Measurements from ENCODE around the gene FAM3B.

The FAM3B gene

DNA sequence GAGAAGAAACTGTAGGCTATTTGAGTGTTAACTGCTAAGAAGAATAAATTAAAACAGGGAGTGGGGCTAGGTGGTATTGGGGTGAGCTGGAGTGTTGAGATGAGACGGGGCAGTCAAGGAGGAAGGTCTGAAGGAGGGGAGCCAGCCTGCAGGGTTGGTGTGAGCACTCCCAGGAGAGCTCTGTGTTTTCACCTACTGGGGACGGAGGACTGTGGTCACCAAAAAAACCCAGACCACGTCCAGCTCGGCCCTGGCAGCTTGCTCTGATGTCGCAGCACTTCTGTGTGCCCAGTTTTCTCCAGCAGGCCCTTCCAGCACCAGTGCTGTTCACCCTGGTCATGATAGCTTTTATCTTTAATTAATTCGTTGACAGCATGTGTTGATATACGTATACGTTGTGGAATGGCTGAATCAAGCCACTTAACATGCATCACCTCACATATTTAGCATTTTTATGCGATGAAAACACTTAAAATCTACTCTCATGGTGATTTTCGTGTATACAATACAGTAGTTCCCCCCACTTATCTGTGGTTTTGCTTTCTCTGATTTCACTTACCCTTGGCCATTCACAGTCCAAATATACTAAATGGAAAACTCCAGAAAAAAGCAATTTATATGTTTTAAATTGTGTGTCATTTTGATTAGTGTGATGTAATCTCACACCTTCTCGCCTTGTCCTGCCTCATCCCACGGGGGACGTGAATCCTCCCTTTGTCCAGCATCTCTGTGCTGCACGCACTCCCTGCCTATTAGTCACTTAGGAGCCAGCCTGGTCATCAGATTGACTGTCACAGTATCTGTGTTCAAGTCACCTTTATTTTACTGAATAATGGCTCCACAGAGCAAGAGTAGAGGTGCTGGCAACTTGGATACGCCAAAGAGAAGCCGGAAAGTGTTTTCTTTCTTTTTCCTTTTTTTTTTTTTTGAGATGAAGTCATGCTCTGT, 12.3 kb downstream of the FAM3B start:
- Histone ChIP-seq H3K9me3 (ENCODE audit: control insufficient read depth, low read length) (peaks cover 3% of the 10 kb centered on the region), H3K27ac (ENCODE audit: insufficient read depth, low read depth, low read length, poor library complexity, severe bottlenecking) (no peak overlapping the region), H3K4me1 (ENCODE audit: control insufficient read depth, insufficient read depth, low read length) (no peaks in the 10 kb centered on the region), H3K36me3 (ENCODE audit: control insufficient read depth, insufficient read depth, low read length) (no peaks in the 10 kb centered on the region), H3K27me3 (ENCODE audit: control insufficient read depth, insufficient read depth, low read length, poor library complexity, severe bottlenecking) (no peaks in the 10 kb centered on the region), H3K4me3 (ENCODE audit: insufficient read depth, low read depth, low read length) (no peak overlapping the region)
- WGBS, 2 experiments: 93% methylated on average over 16 of the region's 16 CpGs

DNA sequence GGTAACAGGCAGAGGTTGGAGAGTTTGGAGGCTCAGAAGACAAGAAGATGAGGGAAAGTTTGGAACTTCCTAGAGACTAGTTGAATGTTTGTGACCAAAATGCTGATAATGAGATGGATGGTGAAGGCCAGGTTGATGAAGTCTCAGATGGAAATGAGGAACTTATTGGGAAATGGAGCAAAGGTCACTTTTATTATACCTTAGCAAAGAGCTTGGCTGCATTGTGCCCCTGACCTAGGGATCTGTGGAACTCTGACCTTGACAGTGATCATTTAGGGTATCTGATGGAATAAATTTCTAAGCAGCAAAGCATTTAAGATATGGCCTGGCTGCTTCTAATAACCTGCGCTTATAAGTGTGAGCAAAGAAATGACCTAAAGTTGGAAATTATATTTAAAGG, 17.2 kb downstream of the FAM3B start:
- Histone ChIP-seq H3K36me3 (ENCODE audit: control insufficient read depth, insufficient read depth, low read length) (no peaks in the 10 kb centered on the region), H3K4me1 (ENCODE audit: control insufficient read depth, insufficient read depth, low read length) (no peaks in the 10 kb centered on the region), H3K27me3 (ENCODE audit: control insufficient read depth, insufficient read depth, low read length, poor library complexity, severe bottlenecking) (no peaks in the 10 kb centered on the region), H3K27ac (ENCODE audit: insufficient read depth, low read depth, low read length, poor library complexity, severe bottlenecking) (no peak overlapping the region), H3K9me3 (ENCODE audit: control insufficient read depth, low read length) (peaks cover 3% of the 10 kb centered on the region), H3K4me3 (ENCODE audit: insufficient read depth, low read depth, low read length) (no peak overlapping the region)
- WGBS, 2 experiments: 95 to 96% methylated on average over 1 of the region's 1 CpG

DNA sequence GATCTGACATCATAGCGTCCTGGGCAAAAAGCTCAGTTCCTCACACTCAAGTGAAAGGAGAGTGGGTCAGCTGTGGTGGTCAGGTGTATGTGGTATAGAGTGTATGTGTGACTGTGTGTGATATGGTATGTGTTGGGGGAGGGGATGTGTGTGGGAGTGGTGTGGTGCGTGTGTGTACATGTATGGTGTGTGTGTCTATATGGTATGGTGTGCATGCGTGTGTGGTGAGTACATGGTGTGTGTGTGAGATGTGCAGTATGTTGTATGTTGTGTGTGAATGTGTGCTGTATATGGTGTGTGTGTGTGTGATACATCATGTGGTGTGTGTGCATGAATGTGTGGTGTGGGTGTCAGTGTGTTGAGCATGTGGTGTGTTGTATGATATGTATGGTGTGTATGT, 20.9 kb downstream of the FAM3B start:
- H3K4me1 ChIP-seq (ENCODE audit: control insufficient read depth, insufficient read depth, low read length): no peaks in the 10 kb centered on the region
- H3K27me3 ChIP-seq (ENCODE audit: control insufficient read depth, insufficient read depth, low read length, poor library complexity, severe bottlenecking): no peaks in the 10 kb centered on the region
- H3K9me3 ChIP-seq (ENCODE audit: control insufficient read depth, low read length): peaks cover 6% of the 10 kb centered on the region
- 94 to 95% methylated on average over 3 of the region's 3 CpGs for WGBS, 2 experiments
- no peaks in the 10 kb centered on the region for H3K36me3 ChIP-seq (ENCODE audit: control insufficient read depth, insufficient read depth, low read length)
- no peak overlapping the region for H3K27ac ChIP-seq (ENCODE audit: insufficient read depth, low read depth, low read length, poor library complexity, severe bottlenecking)
- H3K4me3 ChIP-seq (ENCODE audit: insufficient read depth, low read depth, low read length): no peak overlapping the region

DNA sequence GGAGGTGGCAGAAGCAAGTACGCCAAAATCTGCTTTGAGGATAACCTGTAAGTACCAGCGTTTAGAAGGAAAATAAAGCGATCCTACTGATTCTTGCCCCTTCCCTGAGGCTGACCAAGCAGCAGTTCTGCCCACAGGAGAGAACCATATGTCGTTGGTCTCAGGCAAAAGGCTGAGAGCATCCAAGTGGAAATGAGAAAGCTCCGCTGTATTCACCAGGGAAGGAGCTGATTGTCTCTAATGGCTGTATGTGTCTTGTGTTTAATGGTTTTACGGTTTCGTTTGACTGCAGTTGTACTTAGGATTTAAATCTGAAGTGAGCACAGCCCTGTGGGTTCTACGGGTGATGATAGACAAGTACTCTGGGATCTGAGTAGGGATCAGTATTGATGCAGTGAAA, 21.9 kb downstream of the FAM3B start:
- no peaks in the 10 kb centered on the region for H3K4me1 ChIP-seq (ENCODE audit: control insufficient read depth, insufficient read depth, low read length)
- WGBS, 2 experiments: 91 to 92% methylated on average over 8 of the region's 8 CpGs
- no peaks in the 10 kb centered on the region for H3K27me3 ChIP-seq (ENCODE audit: control insufficient read depth, insufficient read depth, low read length, poor library complexity, severe bottlenecking)
- H3K9me3 ChIP-seq (ENCODE audit: control insufficient read depth, low read length): peaks cover 5% of the 10 kb centered on the region
- no peak overlapping the region for H3K4me3 ChIP-seq (ENCODE audit: insufficient read depth, low read depth, low read length)
- H3K27ac ChIP-seq (ENCODE audit: insufficient read depth, low read depth, low read length, poor library complexity, severe bottlenecking): no peak overlapping the region
- H3K36me3 ChIP-seq (ENCODE audit: control insufficient read depth, insufficient read depth, low read length): no peaks in the 10 kb centered on the region

DNA sequence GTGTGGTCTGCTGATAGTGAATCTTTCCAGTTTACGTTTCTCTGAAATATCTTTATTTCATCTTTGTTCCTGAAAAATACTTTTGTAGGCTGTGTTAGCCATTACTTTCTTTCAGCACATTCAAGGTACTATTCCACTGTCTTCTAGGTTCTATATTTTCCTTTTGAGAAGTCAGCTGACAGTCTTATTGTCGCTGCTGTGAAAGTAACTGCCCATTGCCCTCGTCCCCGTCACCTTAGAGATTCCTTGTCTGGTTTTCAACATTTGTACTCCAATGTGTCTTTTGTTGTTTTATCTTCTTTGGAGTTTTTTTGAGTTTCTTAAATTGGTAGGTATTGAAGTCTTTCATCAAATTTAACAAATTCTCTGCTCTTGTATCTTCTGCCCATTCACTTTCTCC, 25.4 kb downstream of the FAM3B start:
- no peaks in the 10 kb centered on the region for H3K36me3 ChIP-seq (ENCODE audit: control insufficient read depth, insufficient read depth, low read length)
- peaks cover 2% of the 10 kb centered on the region for H3K9me3 ChIP-seq (ENCODE audit: control insufficient read depth, low read length)
- no peaks in the 10 kb centered on the region for H3K27me3 ChIP-seq (ENCODE audit: control insufficient read depth, insufficient read depth, low read length, poor library complexity, severe bottlenecking)
- H3K4me3 ChIP-seq (ENCODE audit: insufficient read depth, low read depth, low read length): no peak overlapping the region
- no peak overlapping the region for H3K27ac ChIP-seq (ENCODE audit: insufficient read depth, low read depth, low read length, poor library complexity, severe bottlenecking)
- WGBS, 2 experiments: 90 to 95% methylated on average over 4 of the region's 4 CpGs
- no peaks in the 10 kb centered on the region for H3K4me1 ChIP-seq (ENCODE audit: control insufficient read depth, insufficient read depth, low read length)

GRCh38 chr21:41344146-41344545, 27.5 kb downstream of the FAM3B start:
- Histone ChIP-seq H3K27me3 (ENCODE audit: control insufficient read depth, insufficient read depth, low read length, poor library complexity, severe bottlenecking) (no peaks in the 10 kb centered on the region), H3K27ac (ENCODE audit: insufficient read depth, low read depth, low read length, poor library complexity, severe bottlenecking) (no peak overlapping the region), H3K9me3 (ENCODE audit: control insufficient read depth, low read length) (peaks cover 2% of the 10 kb centered on the region), H3K4me3 (ENCODE audit: insufficient read depth, low read depth, low read length) (no peak overlapping the region), H3K36me3 (ENCODE audit: control insufficient read depth, insufficient read depth, low read length) (no peaks in the 10 kb centered on the region), H3K4me1 (ENCODE audit: control insufficient read depth, insufficient read depth, low read length) (no peaks in the 10 kb centered on the region)
- whole genome bisulfite sequencing, 2 experiments: 91 to 95% methylated on average over 9 of the region's 9 CpGs

DNA sequence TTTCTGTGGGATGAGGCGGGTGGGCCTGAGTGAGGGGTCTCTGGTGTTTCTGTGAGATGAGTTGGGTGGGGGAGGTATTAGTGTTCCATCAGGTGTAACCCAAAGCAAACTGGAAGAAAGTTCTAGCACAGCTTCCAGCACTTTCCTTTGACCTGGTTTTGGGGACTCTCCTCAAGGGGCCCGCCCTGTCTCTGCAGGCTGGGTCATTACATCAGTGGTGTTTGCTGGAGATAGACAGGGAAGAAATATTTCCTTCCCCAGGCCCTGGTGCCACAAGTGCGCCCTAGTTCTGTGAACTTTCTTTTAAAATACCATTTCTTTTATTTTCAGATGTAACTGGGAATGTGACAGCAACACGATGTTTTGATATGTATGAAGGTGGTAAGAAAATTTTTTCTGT, 28.8 kb downstream of the FAM3B start:
- H3K27me3 ChIP-seq (ENCODE audit: control insufficient read depth, insufficient read depth, low read length, poor library complexity, severe bottlenecking): no peaks in the 10 kb centered on the region
- no peaks in the 10 kb centered on the region for H3K36me3 ChIP-seq (ENCODE audit: control insufficient read depth, insufficient read depth, low read length)
- 86% methylated on average over 2 to 4 of the region's 4 CpGs for WGBS, 2 experiments
- H3K9me3 ChIP-seq (ENCODE audit: control insufficient read depth, low read length): peaks cover 2% of the 10 kb centered on the region
- H3K4me1 ChIP-seq (ENCODE audit: control insufficient read depth, insufficient read depth, low read length): no peaks in the 10 kb centered on the region
- no peak overlapping the region for H3K27ac ChIP-seq (ENCODE audit: insufficient read depth, low read depth, low read length, poor library complexity, severe bottlenecking)
- no peak overlapping the region for H3K4me3 ChIP-seq (ENCODE audit: insufficient read depth, low read depth, low read length)

DNA sequence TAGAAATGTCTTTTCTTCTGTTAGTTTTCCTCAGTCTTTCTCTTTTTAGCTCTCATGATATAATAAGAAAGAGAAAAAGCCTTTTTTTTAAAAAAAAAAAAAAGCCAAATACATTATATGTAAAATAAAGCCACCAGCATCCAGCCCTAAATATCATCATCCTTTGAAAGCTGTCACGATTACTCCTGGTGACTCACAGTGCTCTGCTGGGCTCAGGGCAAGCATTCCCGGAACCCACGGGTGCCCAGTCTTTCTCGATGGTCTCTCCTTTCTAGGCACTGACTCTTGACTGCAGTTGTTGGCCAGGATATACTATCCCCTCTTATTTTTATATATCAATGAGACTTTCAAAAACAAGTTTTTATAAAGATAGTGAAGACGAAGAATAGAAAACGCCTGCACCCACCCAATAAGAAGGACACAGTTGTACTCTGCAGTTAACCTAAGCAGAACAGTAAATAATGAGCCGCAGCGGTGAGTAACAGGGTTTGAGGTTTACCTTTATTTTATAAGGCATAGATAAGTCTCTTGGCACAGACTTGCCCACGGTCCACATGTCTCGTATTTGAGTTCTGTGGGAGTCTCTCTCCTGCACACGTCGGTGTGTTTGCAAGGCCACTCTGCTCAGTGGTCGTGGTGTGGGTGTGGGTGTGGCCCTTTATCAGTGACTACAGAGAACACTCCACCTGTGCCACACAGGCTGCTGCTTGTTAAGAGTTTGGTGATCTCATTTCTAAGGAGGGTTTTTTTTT, 29.5 kb downstream of the FAM3B start:
- Histone ChIP-seq H3K4me3 (ENCODE audit: insufficient read depth, low read depth, low read length) (no peak overlapping the region), H3K27me3 (ENCODE audit: control insufficient read depth, insufficient read depth, low read length, poor library complexity, severe bottlenecking) (no peaks in the 10 kb centered on the region), H3K9me3 (ENCODE audit: control insufficient read depth, low read length) (peaks cover 2% of the 10 kb centered on the region), H3K27ac (ENCODE audit: insufficient read depth, low read depth, low read length, poor library complexity, severe bottlenecking) (no peak overlapping the region), H3K4me1 (ENCODE audit: control insufficient read depth, insufficient read depth, low read length) (no peaks in the 10 kb centered on the region), H3K36me3 (ENCODE audit: control insufficient read depth, insufficient read depth, low read length) (no peaks in the 10 kb centered on the region)
- WGBS, 2 experiments: 94 to 96% methylated on average over 13 of the region's 13 CpGs

GRCh38 chr21:41346758-41347157, 30.2 kb downstream of the FAM3B start:
- Histone ChIP-seq H3K9me3 (ENCODE audit: control insufficient read depth, low read length) (no peaks in the 10 kb centered on the region), H3K27me3 (ENCODE audit: control insufficient read depth, insufficient read depth, low read length, poor library complexity, severe bottlenecking) (no peaks in the 10 kb centered on the region)
- WGBS, 2 experiments: 90 to 94% methylated on average over 8 of the region's 8 CpGs

DNA sequence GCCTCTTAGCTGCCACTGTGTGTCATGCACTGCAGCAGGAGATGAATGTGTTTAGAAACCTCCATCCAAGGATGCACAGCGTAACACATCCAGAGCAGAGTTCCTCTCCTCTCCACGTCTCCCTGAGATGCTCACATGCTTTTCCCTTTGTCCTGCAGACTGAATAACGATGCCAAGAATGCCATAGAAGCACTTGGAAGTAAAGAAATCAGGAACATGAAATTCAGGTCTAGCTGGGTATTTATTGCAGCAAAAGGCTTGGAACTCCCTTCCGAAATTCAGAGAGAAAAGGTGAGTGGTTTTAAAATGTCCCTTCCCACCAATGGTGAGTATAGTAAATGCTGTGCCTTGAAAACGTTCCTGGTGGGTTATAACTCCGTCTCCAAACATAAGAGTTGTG, 31.8 kb downstream of the FAM3B start:
- Histone ChIP-seq H3K4me1 (ENCODE audit: control insufficient read depth, insufficient read depth, low read length) (no peaks in the 10 kb centered on the region), H3K27me3 (ENCODE audit: control insufficient read depth, insufficient read depth, low read length, poor library complexity, severe bottlenecking) (no peaks in the 10 kb centered on the region), H3K27ac (ENCODE audit: insufficient read depth, low read depth, low read length, poor library complexity, severe bottlenecking) (no peak overlapping the region), H3K36me3 (ENCODE audit: control insufficient read depth, insufficient read depth, low read length) (no peaks in the 10 kb centered on the region), H3K4me3 (ENCODE audit: insufficient read depth, low read depth, low read length) (no peak overlapping the region), H3K9me3 (ENCODE audit: control insufficient read depth, low read length) (no peaks in the 10 kb centered on the region)
- WGBS, 2 experiments: 86 to 91% methylated on average over 6 of the region's 6 CpGs

More at GRCh38 chr21:41346758-41347157, 30.2 kb downstream of the FAM3B start:
- H3K36me3 ChIP-seq (ENCODE audit: control insufficient read depth, insufficient read depth, low read length): no peaks in the 10 kb centered on the region
- no peak overlapping the region for H3K4me3 ChIP-seq (ENCODE audit: insufficient read depth, low read depth, low read length)
- no peak overlapping the region for H3K27ac ChIP-seq (ENCODE audit: insufficient read depth, low read depth, low read length, poor library complexity, severe bottlenecking)
- no peaks in the 10 kb centered on the region for H3K4me1 ChIP-seq (ENCODE audit: control insufficient read depth, insufficient read depth, low read length)
